GM10248 (cell line): ENCODE results near the gene ASB2.

ENCODE experiments used
- CTCF ChIA-PET: fragments of 300-600 bp; sonication (Branson Sonifier 250); formaldehyde crosslinking; extraction: SDS; loops from one replicate; lab custom pipeline; 2021; ENCODE audit warnings: antibody characterized with exemption; lab: Yijun Ruan, JAX
- POLR2A ChIA-PET: fragments of 350-650 bp; sonication (Branson Sonifier 250); formaldehyde crosslinking; extraction: SDS; loops from one replicate; lab custom pipeline; 2020; ENCODE audit warnings: antibody characterized with exemption; lab: Yijun Ruan, JAX
- DNase-seq: peaks from one replicate; pipeline ENCODE4 v3.0.0; 2012; ENCODE audit errors: extremely low spot score
- CTCF ChIP-seq: IDR thresholded peaks from 2 replicates; pipeline ENCODE4 v1.5.1; 2012; ENCODE audit warnings: mild to moderate bottlenecking, low read depth; ENCODE audit errors: extremely low read depth, missing control alignments, control extremely low read depth

ASB2 gene

DNA sequence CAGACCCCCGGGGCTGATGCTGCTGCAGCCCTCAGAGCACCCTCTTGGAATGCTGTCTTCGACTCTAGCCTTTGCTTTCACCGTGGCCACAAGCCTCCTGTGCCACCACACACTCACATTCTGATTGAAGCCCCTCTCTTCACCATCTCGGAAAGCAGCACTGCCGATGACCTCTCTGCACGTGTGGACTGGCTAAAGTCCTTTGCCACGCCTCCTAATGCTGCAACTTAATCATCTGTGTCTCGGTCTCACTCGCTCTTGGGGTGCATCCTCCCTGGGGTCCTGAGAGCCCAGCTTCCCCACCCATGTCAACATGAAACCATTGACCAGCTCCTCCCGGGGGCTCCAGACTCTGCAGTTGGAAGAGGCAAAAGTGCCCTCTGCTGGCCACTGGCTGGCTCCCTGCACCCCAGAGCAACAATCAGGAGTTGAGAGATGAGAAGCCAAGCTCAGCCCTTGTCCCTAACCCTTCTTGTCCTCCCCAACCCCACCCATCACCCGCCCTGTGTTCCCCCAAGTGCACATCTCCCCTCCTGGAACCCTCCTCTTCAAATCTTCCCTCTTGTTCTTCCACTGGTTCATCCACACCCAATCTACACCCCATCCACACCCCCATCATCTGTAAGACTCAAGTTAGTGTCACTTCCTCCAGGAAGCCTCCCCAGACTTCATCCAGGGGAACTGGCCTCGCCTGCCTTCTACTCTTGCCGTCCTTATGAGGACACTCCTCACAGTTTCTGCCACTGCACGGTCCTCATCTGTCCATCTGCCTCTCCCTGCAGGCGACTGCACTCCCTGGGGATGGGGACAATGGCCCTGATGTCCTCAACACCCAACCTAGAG lies 72.8 kb downstream of the ASB2 start:
- TF ChIP-seq CTCF = peak; percentile 36
- POLR2A ChIA-PET = no interaction called here
- no peak for DNase-seq
- CTCF ChIA-PET = interaction anchor here (0.7 to 2.7 kb wide), 3 partner anchors 10 to 31 kb away, joined by 3 to 8 read pairs (median 3); no protein-coding TSS in a partner anchor

- no peak for DNase-seq
- ChIA-PET CTCF (interaction anchor here (0.7 to 2.7 kb wide), 3 partner anchors 10 to 30 kb away, joined by 3 to 8 read pairs (median 3); no protein-coding TSS in a partner anchor), POLR2A (no interaction called here)
- TF ChIP-seq CTCF = no peak
Measured at GRCh38 chr14:93902619-93903307, 73.6 kb downstream of the ASB2 start.

GRCh38 chr14:93901813-93902212 lies 74.6 kb downstream of the ASB2 start:
- no peak for TF ChIP-seq CTCF
- POLR2A ChIA-PET = no interaction called here
- CTCF ChIA-PET = interaction anchor here (1.2 to 2.7 kb wide), 2 partner anchors 9 to 345 kb away, joined by 3 to 8 read pairs; no protein-coding TSS in a partner anchor
- DNase-seq = no peak

- DNase-seq = no peak
- CTCF ChIA-PET = interaction anchor here (1.0 to 2.2 kb wide), 5 partner anchors 8 to 242 kb away, joined by 3 to 13 read pairs (median 4); no protein-coding TSS in a partner anchor
- POLR2A ChIA-PET = no interaction called here
- no peak for TF ChIP-seq CTCF
Measured at GRCh38 chr14:93898731-93899130, 77.6 kb downstream of the ASB2 start.

DNA sequence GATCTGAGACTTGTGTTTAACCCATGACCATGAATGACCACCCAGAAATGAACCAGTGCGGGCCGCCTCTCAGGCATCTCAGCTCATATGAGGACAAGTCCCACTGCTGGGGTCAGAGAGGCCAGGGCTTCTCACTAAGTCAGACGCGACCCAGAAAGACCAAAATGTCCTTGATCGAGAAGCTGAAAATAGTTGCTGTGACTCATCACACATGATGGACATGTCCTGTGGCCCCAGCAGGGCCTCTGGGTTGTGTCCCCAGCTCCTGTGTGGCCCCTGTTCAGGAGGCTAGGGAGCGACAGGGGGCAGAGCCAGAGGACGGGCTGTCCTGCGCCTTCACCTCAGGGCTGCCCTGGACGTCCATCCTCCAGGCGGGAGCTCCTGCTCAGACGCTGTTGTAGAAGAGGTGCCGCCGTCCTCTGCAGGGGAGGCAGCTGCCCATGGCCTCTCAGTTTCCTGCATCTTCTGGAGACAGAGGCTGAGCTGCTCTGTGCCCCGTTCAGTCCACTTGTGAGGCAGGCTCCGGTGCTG lies 78.2 kb downstream of the ASB2 start:
- DNase-seq = no peak
- CTCF ChIA-PET = interaction anchor here (0.9 to 2.2 kb wide), 7 partner anchors 9 to 243 kb away, joined by 3 to 13 read pairs (median 3); no protein-coding TSS in a partner anchor
- TF ChIP-seq CTCF = no peak
- POLR2A ChIA-PET = no interaction called here

DNA sequence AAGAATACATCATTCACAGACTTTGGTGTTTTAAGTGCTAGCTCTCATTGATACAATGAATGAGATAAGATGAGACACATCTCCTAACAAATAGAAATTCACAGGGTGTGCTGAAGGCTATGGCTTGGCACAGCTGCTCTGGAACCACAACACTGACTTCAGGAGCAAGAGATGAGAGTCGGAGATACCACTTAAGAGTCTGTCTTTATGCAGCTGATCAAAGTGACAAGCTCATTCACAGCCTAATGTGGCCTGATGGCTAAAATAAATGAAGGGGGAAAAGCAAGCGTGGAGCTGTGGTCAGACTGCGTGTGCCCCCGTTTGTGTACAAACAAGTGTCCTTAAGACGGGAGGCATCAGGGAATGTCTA lies 78.9 kb downstream of the ASB2 start:
- no peak for DNase-seq
- TF ChIP-seq CTCF = no peak
- ChIA-PET POLR2A (interaction anchor here (0.6 kb wide), 1 partner anchor 155 kb away, joined by 3 read pairs; no protein-coding TSS in a partner anchor), CTCF (interaction anchor here (0.8 to 2.2 kb wide), 8 partner anchors 8 to 242 kb away, joined by 3 to 13 read pairs (median 3); no protein-coding TSS in a partner anchor)
